HG03066 (cell line): ENCODE results near the gene PIK3R1.

ENCODE experiments used
- ATAC-seq: cut with Tn5 transposase; IDR thresholded peaks from one replicate; pipeline ENCODE4 v1.9.1; 2021; ENCODE audit warnings: low read depth; ENCODE audit not compliant: unreplicated experiment

Gene PIK3R1

DNA sequence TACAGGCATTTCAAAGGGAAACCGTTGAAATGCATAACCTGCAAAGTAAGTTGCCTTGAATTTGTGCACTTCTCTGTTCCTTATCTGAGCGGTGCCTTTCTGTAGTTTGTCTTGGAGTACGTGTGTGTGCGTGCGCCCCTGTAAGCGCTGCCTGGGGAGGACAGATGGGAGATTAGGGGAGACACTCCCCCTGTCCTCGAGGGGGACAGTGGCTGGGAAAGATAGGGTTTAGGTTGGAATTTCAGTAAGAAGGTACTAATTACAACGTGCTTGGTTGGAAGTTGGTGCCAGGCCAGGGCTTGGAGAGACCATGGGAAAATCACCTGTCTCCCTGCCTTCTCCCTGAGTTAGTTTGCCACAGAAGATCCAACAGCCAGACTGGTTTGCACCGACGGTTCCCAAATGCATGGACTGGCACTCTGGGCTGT is 73.2 kb downstream of the PIK3R1 start:
- peak; percentile 3 for ATAC-seq

DNA sequence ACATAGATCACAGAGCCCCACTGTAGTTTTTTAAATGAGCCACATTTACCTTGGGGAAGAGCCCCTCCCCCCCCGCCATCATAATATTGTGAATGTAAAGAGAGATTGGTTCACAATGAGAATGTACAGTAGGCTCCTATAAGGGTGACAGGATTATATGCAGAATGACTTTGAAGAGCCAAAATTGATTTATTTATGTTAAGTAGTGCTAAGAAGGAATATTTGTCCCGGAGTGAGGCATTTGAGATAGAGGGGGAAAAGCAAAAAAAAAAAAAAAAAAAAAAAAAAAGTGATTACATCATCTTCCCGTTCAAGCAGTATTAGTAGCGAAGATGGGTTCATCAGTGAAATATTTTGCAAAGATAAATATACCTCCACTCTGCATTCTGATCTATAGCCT is 73.9 kb downstream of the PIK3R1 start:
- no peak for ATAC-seq

DNA sequence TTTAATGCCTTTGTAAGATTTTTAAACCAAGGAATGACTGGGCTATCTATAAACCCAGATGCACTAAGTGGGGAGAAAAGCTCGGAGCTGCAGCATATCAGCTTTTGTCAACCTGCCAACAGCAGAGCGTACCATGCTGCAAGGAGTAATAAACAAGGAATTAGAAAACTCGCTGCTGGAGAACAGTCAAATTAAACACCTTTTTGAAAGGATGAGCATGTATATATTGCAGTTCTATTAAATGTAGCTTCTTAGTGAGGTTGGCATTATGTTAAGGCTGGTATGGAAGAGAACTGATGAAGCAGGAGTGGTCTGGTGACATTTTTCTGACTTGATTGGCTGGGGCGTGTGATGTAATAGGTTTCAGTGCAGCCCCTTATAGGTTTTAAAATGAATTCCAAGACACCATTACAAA is 74.7 kb downstream of the PIK3R1 start:
- no peak for ATAC-seq

DNA sequence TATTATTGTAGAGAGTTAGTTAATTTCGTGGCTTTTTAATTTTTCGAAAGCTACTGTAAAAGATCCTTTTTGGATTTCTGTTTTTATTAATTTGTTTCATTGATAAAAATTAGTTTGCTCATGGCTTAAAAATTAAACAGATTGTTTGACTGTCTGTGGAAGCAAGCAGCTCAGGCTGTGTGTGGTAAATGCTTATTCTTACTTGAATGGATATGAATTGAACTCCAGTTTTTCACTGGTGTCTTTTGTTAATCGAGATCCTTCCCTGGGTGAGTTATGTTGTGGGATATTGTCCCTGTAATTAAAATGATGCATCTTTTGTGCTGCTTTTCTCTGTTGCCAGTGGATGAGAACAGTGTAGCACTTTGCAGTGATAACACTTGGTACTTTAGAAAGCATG is 75.3 kb downstream of the PIK3R1 start:
- ATAC-seq, result no peak

DNA sequence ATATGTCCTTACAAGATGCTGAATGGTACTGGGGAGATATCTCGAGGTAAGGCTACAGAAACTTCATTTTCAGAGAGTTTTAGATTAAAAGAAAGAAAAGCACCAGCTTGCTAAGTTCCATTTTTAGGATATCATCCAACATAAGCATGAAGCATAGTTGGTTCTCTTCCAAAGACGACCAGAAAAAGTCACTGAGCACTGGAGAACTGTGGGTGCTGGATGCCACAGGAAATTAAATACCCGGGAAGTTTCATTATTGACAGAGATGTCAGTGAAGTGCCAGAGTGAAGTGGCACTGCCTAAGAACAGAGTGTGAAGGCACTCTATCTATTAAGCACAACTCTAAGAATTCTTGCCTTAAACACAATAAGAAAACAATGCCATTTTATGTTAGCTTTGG is 76.8 kb downstream of the PIK3R1 start:
- ATAC-seq, result no peak

DNA sequence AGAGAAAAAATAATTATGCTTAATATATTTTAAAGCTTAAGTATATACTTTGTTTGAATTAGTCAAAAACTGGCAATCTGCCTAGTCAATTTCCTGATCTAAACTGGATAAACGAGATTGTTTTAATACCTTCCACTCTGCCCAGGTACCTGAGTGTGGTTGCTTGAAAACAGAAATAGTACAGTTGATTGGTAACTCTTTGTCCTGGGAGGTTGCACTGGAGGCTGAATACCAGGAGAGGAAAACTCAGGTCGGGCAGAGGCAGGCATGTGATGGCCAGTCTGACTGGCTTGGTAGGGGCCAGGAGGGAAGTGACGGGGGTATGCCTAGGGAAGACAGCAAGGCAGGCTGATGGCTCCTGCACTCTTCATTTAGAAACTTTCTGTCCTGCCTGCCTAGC is 80.2 kb downstream of the PIK3R1 start:
- ATAC-seq, result no peak

DNA sequence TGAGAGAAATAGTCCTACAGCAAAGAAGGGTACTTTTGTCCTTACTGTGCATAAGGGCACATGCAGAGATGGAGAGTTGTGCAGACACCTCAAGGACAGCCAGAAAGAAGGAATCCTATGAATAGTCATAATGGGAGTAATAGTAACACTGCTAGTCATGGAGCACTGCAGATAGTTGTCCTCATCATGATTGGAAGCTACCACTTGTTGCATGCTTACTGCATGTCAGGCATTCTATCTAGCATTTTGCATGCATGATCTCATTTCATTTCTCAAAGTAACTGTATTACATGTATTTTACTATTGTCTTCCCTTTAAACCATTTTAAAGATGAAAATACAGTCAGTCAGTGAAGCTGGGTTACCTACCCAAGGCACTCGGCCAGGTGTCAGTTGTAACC is 81.3 kb downstream of the PIK3R1 start:
- no peak for ATAC-seq

DNA sequence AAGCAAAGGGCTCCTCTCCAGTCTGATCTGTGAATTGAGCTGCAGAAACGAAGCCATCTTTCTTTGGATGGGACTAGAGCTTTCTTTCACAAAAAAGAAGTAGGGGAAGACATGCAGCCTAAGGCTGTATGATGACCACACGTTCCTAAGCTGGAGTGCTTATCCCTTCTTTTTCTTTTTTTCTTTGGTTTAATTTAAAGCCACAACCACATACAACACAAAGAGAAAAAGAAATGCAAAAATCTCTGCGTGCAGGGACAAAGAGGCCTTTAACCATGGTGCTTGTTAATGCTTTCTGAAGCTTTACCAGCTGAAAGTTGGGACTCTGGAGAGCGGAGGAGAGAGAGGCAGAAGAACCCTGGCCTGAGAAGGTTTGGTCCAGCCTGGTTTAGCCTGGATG is 82.1 kb downstream of the PIK3R1 start:
- no peak for ATAC-seq

DNA sequence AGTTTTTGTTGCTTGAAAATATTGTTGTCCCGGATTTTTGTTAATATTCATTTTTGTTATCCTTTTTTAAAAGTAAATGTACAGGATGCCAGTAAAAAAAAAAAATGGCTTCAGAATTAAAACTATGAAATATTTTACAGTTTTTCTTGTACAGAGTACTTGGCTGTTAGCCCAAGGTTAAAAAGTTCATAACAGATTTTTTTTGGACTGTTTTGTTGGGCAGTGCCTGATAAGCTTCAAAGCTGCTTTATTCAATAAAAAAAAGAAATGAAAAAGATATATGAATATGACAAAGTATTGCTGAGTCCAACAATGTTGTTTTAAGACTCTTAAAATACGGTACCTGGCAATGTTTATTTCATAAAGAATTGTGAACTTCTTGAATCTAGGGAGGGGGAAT is 82.9 kb downstream of the PIK3R1 start:
- no peak for ATAC-seq

DNA sequence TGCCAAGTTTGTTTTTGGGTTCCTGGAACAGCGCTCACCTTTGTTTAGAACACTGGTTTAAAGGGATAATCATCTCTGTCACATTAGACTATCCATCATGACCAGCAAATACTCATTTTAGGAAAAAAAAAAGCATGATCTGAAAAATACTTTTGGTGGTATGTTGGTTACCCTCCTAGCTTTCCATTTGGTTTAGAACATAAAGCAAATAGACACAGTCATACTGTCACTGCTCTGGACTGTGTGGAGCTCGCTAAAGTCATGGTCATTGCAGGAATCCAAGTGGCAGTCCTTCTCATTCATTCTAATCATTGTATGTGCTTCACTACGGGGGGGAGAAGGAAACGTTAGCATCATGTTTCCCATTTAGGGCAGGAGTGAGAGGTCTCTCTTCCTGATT is 83.5 kb downstream of the PIK3R1 start:
- ATAC-seq, result no peak

DNA sequence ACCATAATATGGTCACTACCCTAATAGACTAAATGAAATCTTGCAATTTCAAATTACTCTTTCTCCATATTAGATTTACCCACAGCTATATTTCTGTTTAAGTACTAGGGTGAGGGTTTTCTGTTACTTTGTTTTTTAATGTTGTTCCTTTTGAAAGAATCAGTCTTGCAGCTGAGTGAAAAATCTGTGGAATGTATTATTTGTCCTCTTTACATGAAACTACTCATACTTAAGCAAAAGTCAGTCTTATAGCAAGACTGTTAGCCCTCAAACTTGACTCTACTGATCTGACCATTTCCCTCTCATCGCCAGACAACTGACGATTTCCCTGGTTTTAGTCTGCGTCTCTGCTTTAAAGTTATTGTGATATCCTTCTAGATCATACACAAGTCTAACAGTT is 84.0 kb downstream of the PIK3R1 start:
- ATAC-seq, result no peak

DNA sequence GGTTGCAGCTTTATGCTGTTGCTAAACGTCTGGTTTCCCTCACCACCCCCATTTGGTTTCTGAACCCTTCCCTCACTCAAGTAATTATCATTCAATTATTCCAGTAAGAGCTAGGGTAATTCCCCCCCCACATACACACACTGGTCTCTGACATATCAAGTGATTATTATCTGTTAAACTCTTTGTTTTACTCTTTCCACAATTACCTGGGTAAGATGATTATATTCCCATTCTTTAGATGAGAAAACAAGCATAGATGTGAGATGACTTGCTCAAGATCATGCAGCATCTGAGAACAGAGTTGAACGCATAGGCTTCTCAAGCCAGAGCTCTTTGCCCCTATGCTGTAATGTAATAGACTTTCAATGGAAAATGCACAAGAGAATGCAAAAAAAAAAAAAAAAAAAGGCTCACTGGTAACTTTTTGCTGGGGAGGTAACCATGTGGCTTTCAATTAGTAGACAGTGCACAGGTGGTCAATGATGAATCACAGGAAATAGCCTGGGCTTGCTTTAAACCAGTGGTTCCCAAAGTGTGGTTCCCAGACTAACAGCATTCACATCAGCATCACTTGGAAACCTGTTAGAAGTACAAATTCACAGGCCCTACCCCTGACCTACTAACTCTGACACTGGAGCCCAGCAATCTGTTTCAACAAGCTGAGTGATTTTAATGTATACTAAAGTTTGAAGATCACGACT is 87.6 kb downstream of the PIK3R1 start:
- peak; percentile 72 for ATAC-seq

DNA sequence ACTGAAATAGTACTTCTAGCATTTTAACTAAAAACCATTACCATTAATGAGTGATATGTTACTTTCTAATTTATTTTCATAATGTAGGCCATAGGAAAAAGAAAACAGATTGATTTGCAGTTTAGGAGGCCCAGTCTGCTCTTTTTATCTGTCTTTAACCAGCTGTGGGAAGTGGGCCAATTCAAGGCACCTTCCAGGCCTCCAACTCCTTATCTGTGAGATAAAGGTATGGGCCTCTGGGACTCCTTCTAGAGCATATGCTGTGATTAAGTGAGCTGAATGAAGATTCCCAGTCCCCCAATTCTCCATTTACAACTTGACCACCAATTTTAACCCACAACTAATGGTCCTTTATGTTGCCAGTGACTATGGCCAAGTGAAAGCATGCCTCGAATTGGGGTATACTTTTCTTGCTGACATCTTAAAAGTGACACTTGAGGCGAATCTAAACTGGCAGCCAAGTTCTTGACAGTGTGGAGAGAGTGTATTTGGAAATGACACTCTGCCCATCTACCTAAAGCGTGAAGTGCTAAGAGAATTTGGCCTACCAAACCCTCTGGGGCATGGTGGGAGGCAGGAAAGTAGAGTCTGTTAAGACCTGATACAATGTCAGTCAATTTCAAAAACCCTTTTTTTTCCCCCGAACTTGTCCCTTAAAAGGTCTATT is 88.3 kb downstream of the PIK3R1 start:
- ATAC-seq, result peak; percentile 8

DNA sequence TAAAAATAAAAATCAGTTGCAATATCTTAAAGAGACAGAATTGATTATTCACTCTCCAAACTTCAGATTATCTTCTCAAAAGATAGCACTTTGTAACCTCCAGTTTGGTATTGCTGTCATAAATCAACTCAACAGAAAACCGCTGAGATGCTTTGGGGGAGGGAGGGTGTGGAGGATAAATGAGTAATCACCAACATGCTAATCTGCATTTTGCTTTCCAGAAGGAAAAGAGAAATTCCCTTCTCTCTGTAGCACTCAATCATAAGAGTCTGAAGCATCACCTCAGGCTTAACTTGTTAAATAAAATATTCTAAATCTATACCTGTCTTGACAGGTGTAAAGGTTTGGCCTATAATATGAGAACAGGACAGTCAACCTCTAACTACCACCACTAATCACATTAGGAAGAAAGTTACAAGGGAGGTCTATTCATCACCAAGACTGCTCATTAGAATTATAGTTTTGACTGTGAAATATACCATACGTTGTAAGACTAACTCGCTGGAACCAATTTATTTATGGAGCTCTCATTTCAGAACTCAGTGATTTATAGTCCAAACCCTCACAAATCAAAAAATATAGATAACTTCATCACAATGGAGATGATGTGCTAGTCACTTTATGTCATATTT is 89.0 kb downstream of the PIK3R1 start:
- ATAC-seq, result no peak

DNA sequence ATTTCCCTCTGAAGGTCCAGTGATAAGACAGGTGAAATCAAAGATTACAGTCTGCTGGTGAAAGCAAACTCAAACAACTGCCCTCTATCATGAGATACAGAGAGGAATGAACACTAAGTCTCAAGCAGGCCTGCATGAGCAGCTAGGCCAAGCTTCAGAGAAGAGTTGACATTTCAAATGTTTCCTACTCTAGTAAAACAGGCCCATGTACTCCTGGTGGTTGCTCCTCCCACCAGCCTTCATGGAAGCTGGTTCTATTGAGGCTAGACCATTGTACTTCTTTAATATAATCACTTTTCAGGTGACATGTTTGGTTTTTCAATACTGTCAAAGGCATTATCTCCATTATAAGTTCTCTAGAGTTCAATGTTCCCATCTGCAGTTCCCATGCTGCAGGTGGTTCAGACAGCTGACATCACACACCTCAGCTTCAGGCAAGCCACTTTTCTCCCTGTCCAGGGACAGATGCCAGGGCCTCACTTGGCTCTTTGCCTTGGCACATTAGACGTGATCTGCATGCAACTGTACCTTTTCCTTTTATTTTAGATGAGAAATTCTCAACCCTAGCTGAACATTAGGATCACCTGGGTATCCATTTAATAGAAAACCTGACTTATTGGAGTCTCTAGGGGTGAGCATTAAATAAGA is 89.8 kb downstream of the PIK3R1 start:
- ATAC-seq, result no peak

DNA sequence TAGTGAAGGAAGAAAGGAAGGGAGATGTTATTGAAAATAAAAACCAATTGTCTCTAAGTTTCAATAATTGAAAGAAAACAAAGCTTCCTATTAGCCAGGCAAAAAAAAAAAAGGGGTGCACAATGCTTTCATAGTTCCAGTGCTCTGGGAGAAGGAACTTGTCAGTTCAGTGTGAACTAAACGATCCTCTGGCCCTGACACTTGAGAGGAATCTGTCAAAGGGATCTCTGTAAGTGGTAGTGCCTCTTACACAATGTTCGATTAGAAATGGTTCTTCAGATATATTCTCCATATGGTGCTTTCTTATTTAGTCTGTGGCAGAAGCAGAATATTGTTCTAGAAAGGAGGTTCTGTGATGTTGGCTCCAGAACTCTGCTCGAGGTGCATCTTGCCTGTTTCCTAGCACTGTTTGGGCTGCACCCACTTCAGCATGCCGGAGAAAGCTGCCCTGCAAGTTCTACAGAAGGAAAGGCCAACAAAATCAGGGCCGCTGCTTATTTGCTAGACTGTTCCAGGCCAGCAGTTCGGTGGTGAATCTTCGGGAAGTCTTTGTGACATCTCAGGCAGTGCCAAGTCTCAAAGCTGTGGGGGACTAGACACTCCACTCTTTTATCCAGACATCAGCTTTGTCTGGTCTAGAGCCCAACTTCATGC is 90.9 kb downstream of the PIK3R1 start:
- no peak for ATAC-seq

DNA sequence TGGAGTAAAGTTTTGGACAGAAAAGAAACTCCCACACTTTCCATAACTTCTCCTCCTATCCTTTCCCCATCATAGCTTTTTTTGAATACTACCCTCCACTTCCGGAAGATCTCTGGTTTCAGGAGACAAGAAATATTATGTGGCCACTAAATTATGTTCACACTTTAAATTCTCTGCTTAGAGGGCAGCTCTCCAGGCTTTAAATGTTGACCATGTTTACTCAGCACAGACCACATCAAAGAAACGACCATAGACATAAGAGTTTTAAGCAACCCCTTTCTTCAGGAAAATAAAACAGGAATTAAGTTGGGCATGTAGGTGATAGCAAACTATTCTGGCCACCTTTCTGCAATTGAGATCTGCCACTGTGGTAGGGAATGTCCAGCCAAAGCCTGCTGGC is 97.8 kb downstream of the PIK3R1 start:
- ATAC-seq, result no peak

DNA sequence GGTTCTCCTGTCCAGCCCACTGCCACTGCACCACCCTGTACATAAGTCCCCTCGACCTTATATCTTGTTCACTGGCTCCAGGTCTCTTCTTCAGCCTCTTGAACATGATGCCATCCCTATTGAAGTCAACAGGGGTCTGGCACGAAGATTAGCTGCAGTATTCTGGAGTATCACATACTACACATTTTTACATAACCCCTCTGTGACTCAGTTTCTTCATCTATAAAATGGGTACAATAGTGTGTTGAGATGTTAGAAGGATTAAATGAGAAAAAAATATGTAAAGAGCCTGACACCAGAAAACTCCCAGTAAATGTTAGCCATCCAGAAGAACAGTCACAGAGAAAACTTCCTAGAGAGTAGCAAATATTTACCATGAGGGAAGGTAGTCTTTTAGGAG is 98.9 kb downstream of the PIK3R1 start:
- no peak for ATAC-seq

DNA sequence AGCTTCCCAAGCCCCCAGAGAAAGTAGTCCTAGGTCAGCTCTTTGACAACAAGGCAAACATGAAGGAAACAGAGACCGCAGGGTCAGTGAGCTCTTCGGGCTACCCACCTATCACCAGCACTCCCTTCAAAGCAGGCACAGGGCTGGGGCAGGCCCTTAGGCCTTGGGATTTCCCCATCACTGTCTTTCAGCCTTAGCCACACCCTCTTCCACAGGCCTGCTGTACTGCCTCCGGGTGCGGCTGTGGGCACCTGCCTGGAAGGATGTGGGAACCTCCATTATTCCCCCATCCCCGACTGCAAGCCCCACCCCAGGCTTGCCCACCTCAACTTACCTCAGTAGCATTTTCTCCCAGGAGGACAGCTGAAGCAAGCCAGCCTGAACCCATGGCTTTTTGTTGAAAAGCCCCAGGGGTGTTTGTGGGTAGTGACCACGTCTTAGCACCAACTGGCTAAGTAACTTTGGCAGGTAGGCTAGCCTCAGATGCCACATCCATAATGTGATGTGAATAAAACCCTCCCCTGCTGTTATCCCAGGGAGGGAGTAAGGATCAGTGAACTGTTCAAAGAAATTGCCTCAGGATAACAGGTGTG is 100.2 kb downstream of the PIK3R1 start:
- ATAC-seq, result peak; percentile 98

DNA sequence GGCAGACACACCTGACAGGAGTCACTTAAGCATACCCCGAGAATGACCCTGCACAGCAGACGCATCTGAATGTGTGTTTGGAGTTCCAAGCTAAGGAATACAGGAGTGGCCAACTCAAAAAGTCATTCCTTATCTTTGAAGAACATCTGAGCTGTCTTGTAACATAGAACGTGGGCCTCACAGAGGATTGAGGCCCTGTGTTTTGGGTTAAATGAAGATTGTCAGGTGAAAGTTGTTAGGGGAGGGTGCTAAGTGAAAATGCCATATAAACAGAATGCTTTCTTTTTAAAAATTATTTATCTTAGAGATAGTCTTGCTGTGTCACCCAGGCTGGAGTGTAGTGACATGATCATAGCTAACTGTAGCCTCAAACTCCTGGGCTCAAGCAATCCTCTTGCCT is 100.9 kb downstream of the PIK3R1 start:
- ATAC-seq, result no peak

DNA sequence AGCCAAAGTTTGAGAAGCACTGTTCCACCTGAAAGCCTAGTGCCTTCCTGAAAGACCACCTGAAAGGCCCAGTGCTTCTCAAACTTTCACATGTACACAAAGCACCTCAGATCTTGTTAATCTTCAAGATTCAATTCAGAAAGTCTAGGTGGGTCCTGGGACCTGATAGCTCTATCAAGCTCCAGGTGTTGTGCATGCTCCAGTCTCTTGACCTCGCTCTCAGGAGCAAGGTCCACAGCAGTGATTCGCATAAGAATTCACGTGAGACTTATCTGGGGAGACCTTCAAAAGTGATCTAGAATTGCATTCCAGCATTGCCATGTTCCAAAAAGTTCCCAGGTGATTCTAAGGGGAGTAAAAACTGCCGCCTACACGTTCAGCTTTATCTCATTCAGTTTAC is 102.1 kb downstream of the PIK3R1 start:
- ATAC-seq, result no peak
